GM12878 (cell line): ENCODE data around the gene PSMD14. TPM values are rescaled to one million over a fixed set of nuclear protein-coding genes. Genes with fewer than 3 reads are reported as not detected.

Experiments used
- CEBPZ ChIP-seq: fragments of 150-350 bp; IDR thresholded peaks from 2 replicates; pipeline ENCODE4 v1.6.1; 2016; ENCODE audit warnings: low read depth, low read length
- CHD2 ChIP-seq: IDR thresholded peaks from 2 replicates; pipeline ENCODE4 v1.6.1; 2011; ENCODE audit warnings: low read depth, low read length, improper control_type of control experiment, borderline replicate concordance
- CHD4 ChIP-seq: fragments of 200-600 bp; sonication (generic); IDR thresholded peaks from 2 replicates; pipeline ENCODE4 v1.6.1; 2016; ENCODE audit warnings: mild to moderate bottlenecking
- CTCF ChIP-seq, 3 experiments: IDR thresholded peaks in 2 of 3; conservative IDR thresholded peaks in 1 of 3; 2 replicates each; pipeline ENCODE4 v1.5.1; 2011; ENCODE audit warnings: low read depth in 3 of 3, low read length in 3 of 3, mild to moderate bottlenecking in 3 of 3, control low read depth in 2 of 3, moderate library complexity in 2 of 3, inconsistent platforms in 1 of 3, mixed read lengths in 1 of 3; ENCODE audit not compliant: control insufficient read depth in 2 of 3, insufficient read depth in 1 of 3; ENCODE audit errors: extremely low read depth in 1 of 3
- IRF3 ChIP-seq: fragments of 450-650 bp; IDR thresholded peaks from 2 replicates; pipeline ENCODE4 v1.6.1; 2014; ENCODE audit warnings: mild to moderate bottlenecking
- IRF4 ChIP-seq: IDR thresholded peaks from 2 replicates; pipeline ENCODE4 v1.6.1; 2011; ENCODE audit warnings: low read depth, low read length
- IRF5 ChIP-seq: fragments of 450-650 bp; IDR thresholded peaks from 2 replicates; pipeline ENCODE4 v1.6.1; 2017; ENCODE audit warnings: borderline replicate concordance
- MAX ChIP-seq: IDR thresholded peaks from 2 replicates; pipeline ENCODE4 v1.6.1; 2012; ENCODE audit warnings: low read depth, low read length, improper control_type of control experiment
- NFIC ChIP-seq: IDR thresholded peaks from 2 replicates; pipeline ENCODE4 v1.6.1; 2012; ENCODE audit warnings: low read depth, mild to moderate bottlenecking, inconsistent platforms, low read length, moderate library complexity
- NFYA ChIP-seq: IDR thresholded peaks from 2 replicates; pipeline ENCODE4 v1.6.1; 2011; ENCODE audit warnings: low read depth, mild to moderate bottlenecking, low read length, improper control_type of control experiment, borderline replicate concordance
- PML ChIP-seq: IDR thresholded peaks from 2 replicates; pipeline ENCODE4 v1.6.1; 2012; ENCODE audit warnings: low read length, inconsistent platforms
- REST ChIP-seq: IDR thresholded peaks from 2 replicates; pipeline ENCODE4 v1.6.1; 2012; ENCODE audit warnings: mild to moderate bottlenecking, low read depth, low read length
- SIN3A ChIP-seq: IDR thresholded peaks from 2 replicates; pipeline ENCODE4 v1.6.1; 2012; ENCODE audit warnings: low read depth, low read length, improper control_type of control experiment
- STAT3 ChIP-seq: IDR thresholded peaks from 2 replicates; pipeline ENCODE4 v1.6.1; 2011; ENCODE audit warnings: low read depth, low read length, improper control_type of control experiment
- ZNF384 ChIP-seq: IDR thresholded peaks from 2 replicates; pipeline ENCODE4 v1.6.1; 2012; ENCODE audit warnings: low read depth, mild to moderate bottlenecking, low read length, improper control_type of control experiment, borderline replicate concordance
- polyA plus RNA-seq, 11 experiments: library from polyadenylated mRNA; depleted of rRNA in 4 of 11; unstranded in 6 of 11; stranded (reverse) in 5 of 11; fragments of >200 nt; fragmentation: Nextera tagmentation in 4 of 11; fragmentation: Illumina TruSeq in 1 of 11; extraction: Ambion mirVana in 4 of 11; extraction: Trizol in 1 of 11; gene quantifications; 1 replicate in 1 of 11; 2 replicates in 10 of 11; pipeline versions ENCODE4 v1.2.1 to v1.2.3, GENCODE V29; 2011 to 2016; ENCODE audit warnings: inconsistent platforms in 2 of 11, missing spikeins in 2 of 11, low read depth in 1 of 11
- total RNA-seq, 4 experiments: library from RNA; depleted of rRNA in 3 of 4; stranded (reverse); fragments of >200 nt in 3 of 4; fragmentation: Illumina TruSeq in 1 of 4; extraction: Trizol in 1 of 4; gene quantifications; 2 replicates each; pipeline versions ENCODE4 v1.2.1 to v1.2.3, GENCODE V29; 2013 to 2021

Gene PSMD14
- total and polyA plus RNA-seq, 10 of the 15 experiments (the other 5 are each of a cell fraction or from before 2014, with no cell fraction given), result 70.5 to 253 (median 127) TPM

GRCh38 chr2:161308178-161308955, at the start of gene PSMD14 (continued):
- TF ChIP-seq REST, result no peak
- TF ChIP-seq MAX, result peak; percentile 36; the same call in 1 of the 2 replicates
- no peak for TF ChIP-seq NFYA
- no peak for TF ChIP-seq IRF4
- TF ChIP-seq SIN3A, result peak; percentile 77; the same call in 1 of the 2 replicates
- TF ChIP-seq CEBPZ, result no peak
- peak; percentile 78; the same call in 1 of the 2 replicates for TF ChIP-seq PML
- TF ChIP-seq IRF5, result no peak
- no peak for TF ChIP-seq ZNF384
- TF ChIP-seq NFIC, result 0 out of 2 replicates have a peak, but pooled peaks have one; percentile 41
- TF ChIP-seq CHD2, result peak; percentile 34; the same call in 1 of the 2 replicates
- TF ChIP-seq CTCF (IDR thresholded peaks at IDR 0.05 in 2 of 3, conservative IDR thresholded peaks at IDR 0.05 in 1 of 3; ENCODE audit: control insufficient read depth in 2 of 3, extremely low read depth in 1 of 3, insufficient read depth in 1 of 3, low read depth in 3 of 3, low read length in 3 of 3), result no peak
- TF ChIP-seq IRF3, result no peak
- TF ChIP-seq STAT3, result no peak
- TF ChIP-seq CHD4, result no peak
